Panc1 (cell line): ENCODE measurements around the gene FUBP3. TPM values are rescaled to one million over a fixed set of nuclear protein-coding genes. Genes with fewer than 3 reads are reported as not detected.

Experiments
- ATAC-seq: fragments of 200-7000 bp; cut with Tn5 transposase; 2 replicates; pipeline ENCODE4 v1.9.1; 2020; ENCODE audit warnings: mild to moderate bottlenecking, moderate library complexity
- BruUV-seq: library from RNA; stranded (reverse); fragments of 400-500 nt; replicated peaks from 2 replicates; lab custom pipeline; 2021; lab: Mats Ljungman, UMichigan
- CTCF ChIA-PET: fragments of 300-600 bp; sonication (Branson Sonifier 250); formaldehyde crosslinking; loops from one replicate; lab custom pipeline; 2022; ENCODE audit warnings: antibody characterized with exemption; lab: Charles Lee
- POLR2A ChIA-PET: fragments of 300-600 bp; sonication (Branson Sonifier 250); formaldehyde crosslinking; loops from one replicate; lab custom pipeline; 2022; ENCODE audit warnings: antibody characterized with exemption; lab: Charles Lee
- DNase-seq: peaks from one replicate; pipeline ENCODE4 v3.0.0-alpha.2; 2010; ENCODE audit warnings: low read depth, low spot score
- H3K27ac ChIP-seq: 2 replicates; pipeline ENCODE4 v1.5.1; 2011; ENCODE audit warnings: mild to moderate bottlenecking, low read length, inconsistent platforms
- H3K27me3 ChIP-seq: fragments of 200-500 bp; sonication (Bioruptor generic); 2 replicates; pipeline ENCODE4 v1.6.0; 2014; ENCODE audit warnings: low read length, inconsistent platforms; ENCODE audit not compliant: control insufficient read depth, insufficient read depth
- H3K36me3 ChIP-seq: fragments of 200-500 bp; sonication (Bioruptor generic); 2 replicates; pipeline ENCODE4 v1.5.1; 2014; ENCODE audit warnings: inconsistent platforms, mild to moderate bottlenecking, low read length, moderate library complexity; ENCODE audit not compliant: control insufficient read depth, insufficient read depth
- H3K4me1 ChIP-seq: 2 replicates; pipeline ENCODE4 v1.5.1; 2011; ENCODE audit warnings: inconsistent platforms, mild to moderate bottlenecking, low read length, moderate library complexity; ENCODE audit not compliant: control insufficient read depth, insufficient read depth
- H3K4me3 ChIP-seq, 2 experiments: 2 replicates each; pipeline ENCODE4 v1.5.1; 2011 to 2012; ENCODE audit warnings: low read depth in 2 of 2, low read length in 2 of 2, mild to moderate bottlenecking in 2 of 2, inconsistent platforms in 1 of 2, moderate library complexity in 1 of 2
- H3K9me3 ChIP-seq: fragments of 200-500 bp; sonication (Bioruptor generic); 2 replicates; pipeline ENCODE4 v1.5.1; 2014; ENCODE audit warnings: low read depth, mild to moderate bottlenecking, inconsistent platforms, low read length, moderate library complexity; ENCODE audit not compliant: control insufficient read depth, insufficient read depth
- CTCF ChIP-seq: fragments of 450-650 bp; IDR thresholded peaks from 2 replicates; pipeline ENCODE4 v1.5.1; 2017; ENCODE audit warnings: mild to moderate bottlenecking
- POLR2AphosphoS5 ChIP-seq: IDR thresholded peaks from 2 replicates; pipeline ENCODE4 v1.6.1; 2012; ENCODE audit warnings: mild to moderate bottlenecking, low read depth, low read length, moderate library complexity
- REST ChIP-seq, 2 experiments: IDR thresholded peaks; 2 replicates each; pipeline ENCODE4 v1.6.1; 2011 to 2012; ENCODE audit warnings: low read depth in 2 of 2, control low read depth in 1 of 2, low read length in 1 of 2, mild to moderate bottlenecking in 1 of 2, moderate library complexity in 1 of 2; ENCODE audit not compliant: insufficient read depth in 1 of 2
- SIN3A ChIP-seq: IDR thresholded peaks from 2 replicates; pipeline ENCODE4 v1.6.1; 2012; ENCODE audit warnings: low read depth, mild to moderate bottlenecking, low read length, moderate library complexity, borderline replicate concordance; ENCODE audit not compliant: insufficient read depth
- TCF7L2 ChIP-seq: IDR thresholded peaks from 2 replicates; pipeline ENCODE4 v1.6.1; 2011; ENCODE audit warnings: mild to moderate bottlenecking, low read depth, low read length, inconsistent platforms
- in situ Hi-C: cut with HindIII; loops from 2 replicates; pipeline ENCODE4 v1.10.0; 2016; ENCODE audit warnings: low sequenced_read_pairs, low pct_unique_long_range_greater_than_20kb
- intact Hi-C: fragments of 100-400 bp; cut with micrococcal nuclease; formaldehyde crosslinking; loops from one replicate; pipeline ENCODE4 v1.10.0; 2022; ENCODE audit not compliant: unreplicated experiment
- total RNA-seq: library from RNA; stranded (reverse); gene quantifications from one replicate; pipeline ENCODE4 v1.2.1, GENCODE V29; 2021; ENCODE audit not compliant: unreplicated experiment

The FUBP3 gene
- total RNA-seq, 1 experiment from 2014 or later: 46.6 TPM

GRCh38 chr9:130668659-130669058 lies 89.3 kb downstream of the FUBP3 start:
- ATAC-seq (no peak), DNase-seq (no peak)
- no peaks in the 10 kb centered on the region for H3K36me3 ChIP-seq
- no peak overlapping the region for H3K4me3 ChIP-seq
- intact Hi-C loops: no loop called here
- TF ChIP-seq POLR2AphosphoS5: no peak
- no peak for TF ChIP-seq REST (IDR thresholded peaks at IDR 0.05; ENCODE audit: insufficient read depth in 1 of 2, low read depth in 2 of 2, low read length in 1 of 2)
- no peak for TF ChIP-seq SIN3A
- TF ChIP-seq CTCF: no peak
- TF ChIP-seq TCF7L2: no peak
- no peaks in the 10 kb centered on the region for H3K4me1 ChIP-seq
- in situ Hi-C loops: no loop called here
- H3K9me3 ChIP-seq: no peaks in the 10 kb centered on the region
- ChIA-PET POLR2A (no interaction called here), CTCF (no interaction called here)
- no TSS peak for BruUV-seq
- no peak overlapping the region for H3K27ac ChIP-seq
- peaks cover 2% of the 10 kb centered on the region; the same call in 1 of the 2 replicates for H3K27me3 ChIP-seq

GRCh38 chr9:130669965-130670364 lies 90.6 kb downstream of the FUBP3 start:
- no TSS peak for BruUV-seq
- no peak overlapping the region for H3K27ac ChIP-seq
- in situ Hi-C loops (no loop called here), intact Hi-C loops (no loop called here)
- POLR2A ChIA-PET: no interaction called here
- H3K36me3 ChIP-seq: no peaks in the 10 kb centered on the region
- peaks cover 2% of the 10 kb centered on the region; the same call in 1 of the 2 replicates for H3K27me3 ChIP-seq
- H3K9me3 ChIP-seq: no peaks in the 10 kb centered on the region
- H3K4me1 ChIP-seq: no peaks in the 10 kb centered on the region
- CTCF ChIA-PET: no interaction called here
- H3K4me3 ChIP-seq: no peak overlapping the region
- DNase-seq (no peak), ATAC-seq (no peak)
- TF ChIP-seq CTCF (no peak), REST (IDR thresholded peaks at IDR 0.05; ENCODE audit: insufficient read depth in 1 of 2, low read depth in 2 of 2, low read length in 1 of 2) (no peak), SIN3A (no peak), POLR2AphosphoS5 (no peak), TCF7L2 (no peak)
